ENCODE data around the gene ADAMTS7.
"Not testable (repeated sequence)": the region's sequence is repeated elsewhere in the genome, so short reads cannot be mapped to it uniquely, and the experiment has no call there.

Gene ADAMTS7

GRCh38 chr15:78790027-78790426 lies 21.2 kb downstream of the ADAMTS7 start:
- Mint-ChIP-seq H3K4me3 (no peak overlapping the region), H3K27ac (no peak overlapping the region), H3K9me3 (no peaks in the 10 kb centered on the region), H3K4me1 (no peaks in the 10 kb centered on the region), H3K36me3 (ENCODE audit: low read depth) (peaks cover 35% of the 10 kb centered on the region), H3K27me3 (ENCODE audit: low read depth) (no peaks in the 10 kb centered on the region)
- TF ChIP-seq, protein P1, sequence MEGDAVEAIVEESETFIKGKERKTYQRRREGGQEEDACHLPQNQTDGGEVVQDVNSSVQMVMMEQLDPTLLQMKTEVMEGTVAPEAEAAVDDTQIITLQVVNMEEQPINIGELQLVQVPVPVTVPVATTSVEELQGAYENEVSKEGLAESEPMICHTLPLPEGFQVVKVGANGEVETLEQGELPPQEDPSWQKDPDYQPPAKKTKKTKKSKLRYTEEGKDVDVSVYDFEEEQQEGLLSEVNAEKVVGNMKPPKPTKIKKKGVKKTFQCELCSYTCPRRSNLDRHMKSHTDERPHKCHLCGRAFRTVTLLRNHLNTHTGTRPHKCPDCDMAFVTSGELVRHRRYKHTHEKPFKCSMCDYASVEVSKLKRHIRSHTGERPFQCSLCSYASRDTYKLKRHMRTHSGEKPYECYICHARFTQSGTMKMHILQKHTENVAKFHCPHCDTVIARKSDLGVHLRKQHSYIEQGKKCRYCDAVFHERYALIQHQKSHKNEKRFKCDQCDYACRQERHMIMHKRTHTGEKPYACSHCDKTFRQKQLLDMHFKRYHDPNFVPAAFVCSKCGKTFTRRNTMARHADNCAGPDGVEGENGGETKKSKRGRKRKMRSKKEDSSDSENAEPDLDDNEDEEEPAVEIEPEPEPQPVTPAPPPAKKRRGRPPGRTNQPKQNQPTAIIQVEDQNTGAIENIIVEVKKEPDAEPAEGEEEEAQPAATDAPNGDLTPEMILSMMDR (IDR thresholded peaks at IDR 0.05; ENCODE audit: unreplicated experiment in 3 of 3) = no peak

- H3K9me3 Mint-ChIP-seq = peaks cover 4% of the 10 kb centered on the region
- TF ChIP-seq, protein P1 (IDR thresholded peaks at IDR 0.05; ENCODE audit: unreplicated experiment in 3 of 3) = no peak
- H3K4me3 Mint-ChIP-seq = no peak overlapping the region
- H3K27ac Mint-ChIP-seq = no peak overlapping the region
- no peaks in the 10 kb centered on the region for H3K4me1 Mint-ChIP-seq
- H3K27me3 Mint-ChIP-seq (ENCODE audit: low read depth) = no peaks in the 10 kb centered on the region
- H3K36me3 Mint-ChIP-seq (ENCODE audit: low read depth) = peaks cover 39% of the 10 kb centered on the region
Measured at GRCh38 chr15:78789615-78790014, 21.6 kb downstream of the ADAMTS7 start.

- Mint-ChIP-seq H3K27me3 (ENCODE audit: low read depth) (no peaks in the 10 kb centered on the region), H3K36me3 (ENCODE audit: low read depth) (peaks cover 49% of the 10 kb centered on the region), H3K9me3 (peaks cover 7% of the 10 kb centered on the region), H3K4me3 (no peak overlapping the region), H3K4me1 (no peaks in the 10 kb centered on the region), H3K27ac (no peak overlapping the region)
- TF ChIP-seq, protein P1 (IDR thresholded peaks at IDR 0.05; ENCODE audit: unreplicated experiment in 3 of 3) = no peak
Measured at GRCh38 chr15:78788016-78788660, 23.1 kb downstream of the ADAMTS7 start.

DNA sequence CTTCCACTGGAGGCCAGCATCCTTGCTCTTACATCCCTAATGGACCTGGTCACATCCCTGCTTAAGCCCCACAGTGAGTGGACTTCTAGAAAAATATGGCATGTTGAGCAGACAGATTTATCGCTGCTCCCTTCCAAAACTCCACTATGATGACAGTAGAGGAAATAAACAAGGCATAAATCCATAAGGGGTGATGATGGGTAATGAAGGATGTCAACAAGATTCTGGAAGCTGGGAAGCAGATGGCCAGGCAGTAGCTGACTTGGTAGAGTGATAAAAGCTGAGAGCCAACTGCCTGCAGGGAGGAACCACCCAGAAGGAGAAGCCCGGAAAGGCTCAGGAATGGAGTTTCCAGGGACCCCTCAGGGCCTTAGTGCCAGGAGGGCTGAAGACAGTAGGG lies 28.9 kb downstream of the ADAMTS7 start:
- H3K9me3 Mint-ChIP-seq; H3K4me1 Mint-ChIP-seq; H3K27me3 Mint-ChIP-seq (ENCODE audit: low read depth); H3K27ac Mint-ChIP-seq; H3K4me3 Mint-ChIP-seq: not testable (repeated sequence)
- H3K36me3 Mint-ChIP-seq (ENCODE audit: low read depth) = peaks cover 35% of the 10 kb centered on the region

DNA sequence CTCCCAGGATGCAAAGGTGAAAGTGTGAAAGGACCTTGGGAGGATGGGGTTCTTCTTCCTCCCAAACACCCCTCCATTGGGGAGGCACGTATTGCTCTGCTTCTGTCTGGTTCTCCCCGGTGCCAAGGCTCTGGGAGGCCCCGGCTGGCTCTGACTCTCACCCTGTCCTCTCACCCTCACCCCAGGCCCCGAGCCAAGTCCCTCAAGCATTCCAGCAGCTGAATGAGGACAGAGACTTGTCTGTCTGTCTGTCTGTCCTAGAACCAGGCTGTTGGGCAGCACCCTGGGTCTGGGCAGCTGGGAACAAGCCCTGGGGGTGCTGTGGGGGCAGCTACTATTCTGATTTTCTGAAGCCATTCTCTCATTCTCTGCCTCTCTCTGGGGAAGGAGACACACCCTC lies 29.9 kb downstream of the ADAMTS7 start:
- not testable (repeated sequence) for H3K4me3 Mint-ChIP-seq; H3K27me3 Mint-ChIP-seq (ENCODE audit: low read depth); H3K9me3 Mint-ChIP-seq; H3K4me1 Mint-ChIP-seq; H3K27ac Mint-ChIP-seq
- peaks cover 28% of the 10 kb centered on the region for H3K36me3 Mint-ChIP-seq (ENCODE audit: low read depth)

GRCh38 chr15:78779975-78780374 lies 31.3 kb downstream of the ADAMTS7 start:
- not testable (repeated sequence) for H3K4me1 Mint-ChIP-seq; H3K27me3 Mint-ChIP-seq (ENCODE audit: low read depth); H3K4me3 Mint-ChIP-seq; H3K27ac Mint-ChIP-seq; H3K9me3 Mint-ChIP-seq
- H3K36me3 Mint-ChIP-seq (ENCODE audit: low read depth) = peaks cover 18% of the 10 kb centered on the region

GRCh38 chr15:78779176-78779785 lies 32.0 kb downstream of the ADAMTS7 start:
- H3K4me1 Mint-ChIP-seq; H3K27ac Mint-ChIP-seq; H3K9me3 Mint-ChIP-seq; H3K27me3 Mint-ChIP-seq (ENCODE audit: low read depth); H3K4me3 Mint-ChIP-seq: not testable (repeated sequence)
- H3K36me3 Mint-ChIP-seq (ENCODE audit: low read depth) = peaks cover 11% of the 10 kb centered on the region

DNA sequence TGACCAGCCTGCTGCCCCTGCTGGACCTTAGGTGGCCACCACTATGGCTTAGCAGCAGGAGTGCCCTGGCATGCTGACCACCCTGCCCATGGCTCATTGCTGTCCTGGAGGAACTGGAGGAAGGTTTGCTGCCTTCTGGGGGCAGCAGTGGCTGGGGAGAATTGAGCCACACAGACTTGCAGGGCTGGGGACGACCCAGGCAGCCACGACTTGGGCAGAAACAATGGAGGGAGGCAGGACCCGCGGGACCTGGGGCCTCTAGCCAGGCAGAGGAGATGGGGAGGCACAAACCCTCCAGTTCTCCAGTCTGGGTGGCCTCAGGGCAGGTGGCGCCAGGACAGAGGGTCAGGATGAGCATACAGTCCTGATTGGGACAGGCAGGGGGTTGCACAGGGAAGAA lies 32.8 kb downstream of the ADAMTS7 start:
- H3K4me3 Mint-ChIP-seq = no peak overlapping the region
- H3K27me3 Mint-ChIP-seq (ENCODE audit: low read depth) = no peaks in the 10 kb centered on the region
- TF ChIP-seq, protein P1 (IDR thresholded peaks at IDR 0.05; ENCODE audit: unreplicated experiment in 3 of 3) = no peak
- H3K9me3 Mint-ChIP-seq = no peaks in the 10 kb centered on the region
- H3K36me3 Mint-ChIP-seq (ENCODE audit: low read depth) = peaks cover 4% of the 10 kb centered on the region
- no peak overlapping the region for H3K27ac Mint-ChIP-seq
- H3K4me1 Mint-ChIP-seq = no peaks in the 10 kb centered on the region

- not testable (repeated sequence) for H3K27ac Mint-ChIP-seq; H3K27me3 Mint-ChIP-seq (ENCODE audit: low read depth); H3K4me1 Mint-ChIP-seq; H3K36me3 Mint-ChIP-seq (ENCODE audit: low read depth); H3K4me3 Mint-ChIP-seq; H3K9me3 Mint-ChIP-seq
Measured at GRCh38 chr15:78777953-78778345, 33.3 kb downstream of the ADAMTS7 start.

DNA sequence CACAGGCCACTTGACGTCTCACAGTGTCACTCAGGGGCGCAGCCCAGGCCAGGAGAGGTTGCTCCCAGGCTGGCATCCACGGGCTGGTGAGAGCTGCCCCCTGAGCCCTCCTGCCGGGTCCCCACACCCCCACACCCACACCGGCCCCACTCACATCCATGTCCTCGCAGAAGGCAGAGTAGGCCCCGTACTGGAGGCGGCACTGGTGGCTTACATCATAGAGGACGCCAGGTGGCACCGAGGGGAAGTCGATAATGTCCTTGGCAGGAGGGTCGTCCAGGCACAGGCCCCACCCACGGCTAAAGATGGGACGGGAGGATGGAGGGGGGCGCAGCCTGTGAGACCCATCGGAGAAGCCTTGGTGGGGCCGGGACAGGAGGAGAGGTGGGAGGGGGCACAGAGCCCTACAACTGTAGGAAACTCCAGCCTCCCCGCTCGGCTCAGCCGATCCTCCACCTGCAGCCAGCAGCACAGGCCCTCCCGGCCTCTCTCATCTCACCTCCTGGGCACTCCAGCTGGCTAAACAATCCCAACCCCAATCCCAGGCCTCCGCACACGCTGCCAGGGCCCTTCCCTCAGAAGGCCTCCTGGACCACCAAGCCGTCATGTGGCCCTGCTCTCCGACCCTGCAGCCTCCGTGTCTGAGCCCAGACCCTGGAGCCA lies 33.8 kb downstream of the ADAMTS7 start:
- not testable (repeated sequence) for H3K27me3 Mint-ChIP-seq (ENCODE audit: low read depth); H3K36me3 Mint-ChIP-seq (ENCODE audit: low read depth); H3K9me3 Mint-ChIP-seq; H3K27ac Mint-ChIP-seq; H3K4me1 Mint-ChIP-seq; H3K4me3 Mint-ChIP-seq
